Measurements from ENCODE around the gene MSANTD3. TPM values are rescaled to one million over a fixed set of nuclear protein-coding genes. Genes with fewer than 3 reads are reported as not detected.

Gene MSANTD3
- total and polyA plus RNA-seq, 2 of the 13 experiments (the other 11 are each of a cell fraction or from before 2014, with no cell fraction given) = 10.1 to 19.2 TPM

- TF ChIP-seq KDM1A (CRISPR knock-in tag; IDR thresholded peaks at IDR 0.05) (no peak), NR2C2 (CRISPR knock-in tag; IDR thresholded peaks at IDR 0.05; ENCODE audit: borderline replicate concordance) (no peak), CEBPB (IDR thresholded peaks at IDR 0.05; ENCODE audit: borderline replicate concordance, low read depth, low read length) (peak; percentile 47; the same call in 1 of the 2 replicates)
- no peaks in the 10 kb centered on the region for H3K4me1 ChIP-seq (ENCODE audit: insufficient read depth, low read length)
- H2AFZ ChIP-seq (ENCODE audit: low read length) = no peak overlapping the region
- H3K36me3 ChIP-seq (replicated peaks in 1 of 2; ENCODE audit: control insufficient read depth in 1 of 2, insufficient read depth in 2 of 2, low read length in 2 of 2) = no peaks in the 10 kb centered on the region
- ATAC-seq (no peak), DNase-seq (ENCODE audit: low spot score) (no peak), FAIRE-seq (no peak)
- ChIA-PET CTCF (ENCODE audit: low intra/inter-chr PET ratio, low total read pairs) (no interaction called here), POLR2A (no interaction called here)
- H4K20me1 ChIP-seq (ENCODE audit: insufficient read depth, low read length) = no peaks in the 10 kb centered on the region
- BruUV-seq (replicated peaks) = no TSS peak
- H3K4me2 ChIP-seq (ENCODE audit: low read depth, low read length) = no peak overlapping the region
- in situ Hi-C loops (cut with HindIII; ENCODE audit: extremely low pct_ligation_motif_present, low pct_unique_long_range_greater_than_20kb) (no loop called here), intact Hi-C loops (cut with micrococcal nuclease; ENCODE audit: unreplicated experiment) (no loop called here)
- H3K27me3 ChIP-seq (ENCODE audit: control insufficient read depth in 1 of 2, insufficient read depth in 2 of 2, low read length in 2 of 2) = no peaks in the 10 kb centered on the region; a peak in 1 of 5 replicates
- no peak overlapping the region for H3K9ac ChIP-seq (ENCODE audit: insufficient read depth, low read depth, low read length)
- H3K27ac ChIP-seq (ENCODE audit: extremely low read length, insufficient read depth, low read length) = no peak overlapping the region
- H3K4me3 ChIP-seq (replicated peaks in 1 of 3; ENCODE audit: insufficient read depth in 1 of 3, low read depth in 2 of 3, low read length in 3 of 3) = no peak overlapping the region
- no peaks in the 10 kb centered on the region for H3K9me3 ChIP-seq (ENCODE audit: low read length)
- H3K79me2 ChIP-seq (ENCODE audit: insufficient read depth, low read length) = no peaks in the 10 kb centered on the region
Observed at GRCh38 chr9:100394032-100394695, 32.8 kb upstream of the MSANTD3 start.

DNA sequence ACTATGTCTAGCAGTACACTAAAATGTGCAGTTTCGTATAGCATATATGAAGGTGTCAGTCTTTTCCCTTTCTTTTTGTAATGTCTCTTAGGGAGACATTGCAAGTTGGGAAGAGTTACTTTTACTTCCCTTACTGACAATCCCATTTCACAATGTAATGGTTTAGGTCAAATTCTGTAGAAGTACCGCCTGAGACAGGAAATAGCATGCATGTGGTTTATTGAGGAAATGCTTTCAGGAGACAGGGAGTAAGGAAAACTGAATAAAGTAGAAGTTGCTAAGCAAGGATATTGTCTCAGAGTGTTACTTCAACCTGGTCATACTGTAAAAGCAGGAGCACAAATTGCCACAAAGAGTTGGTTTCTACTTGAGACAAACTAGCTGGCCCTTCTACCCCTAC is 32.1 kb upstream of the MSANTD3 start:
- FAIRE-seq = no peak

More for the DNA sequence above, 32.1 kb upstream of the MSANTD3 start:
- POLR2A ChIA-PET = no interaction called here
- no TSS peak for BruUV-seq (replicated peaks)
- H3K27me3 ChIP-seq (ENCODE audit: control insufficient read depth in 1 of 2, insufficient read depth in 2 of 2, low read length in 2 of 2) = no peaks in the 10 kb centered on the region; a peak in 1 of 5 replicates
- DNase-seq (ENCODE audit: low spot score) (no peak), ATAC-seq (no peak)
- in situ Hi-C loops (cut with HindIII; ENCODE audit: extremely low pct_ligation_motif_present, low pct_unique_long_range_greater_than_20kb) = no loop called here
- H4K20me1 ChIP-seq (ENCODE audit: insufficient read depth, low read length) = no peaks in the 10 kb centered on the region
- no peaks in the 10 kb centered on the region for H3K4me1 ChIP-seq (ENCODE audit: insufficient read depth, low read length)
- H3K27ac ChIP-seq (ENCODE audit: extremely low read length, insufficient read depth, low read length) = no peak overlapping the region
- no peaks in the 10 kb centered on the region for H3K36me3 ChIP-seq (replicated peaks in 1 of 2; ENCODE audit: control insufficient read depth in 1 of 2, insufficient read depth in 2 of 2, low read length in 2 of 2)
- intact Hi-C loops (cut with micrococcal nuclease; ENCODE audit: unreplicated experiment) = no loop called here
- H3K9me3 ChIP-seq (ENCODE audit: low read length) = no peaks in the 10 kb centered on the region
- no peak overlapping the region for H3K9ac ChIP-seq (ENCODE audit: insufficient read depth, low read depth, low read length)
- 94% methylated on average over 2 of the region's 2 CpGs for WGBS (ENCODE audit: low lambda C conversion rate)
- H3K79me2 ChIP-seq (ENCODE audit: insufficient read depth, low read length) = no peaks in the 10 kb centered on the region
- H2AFZ ChIP-seq (ENCODE audit: low read length) = no peak overlapping the region
- CTCF ChIA-PET (ENCODE audit: low intra/inter-chr PET ratio, low total read pairs) = no interaction called here
- H3K4me3 ChIP-seq (replicated peaks in 1 of 3; ENCODE audit: insufficient read depth in 1 of 3, low read depth in 2 of 3, low read length in 3 of 3) = no peak overlapping the region
- TF ChIP-seq, protein P1, sequence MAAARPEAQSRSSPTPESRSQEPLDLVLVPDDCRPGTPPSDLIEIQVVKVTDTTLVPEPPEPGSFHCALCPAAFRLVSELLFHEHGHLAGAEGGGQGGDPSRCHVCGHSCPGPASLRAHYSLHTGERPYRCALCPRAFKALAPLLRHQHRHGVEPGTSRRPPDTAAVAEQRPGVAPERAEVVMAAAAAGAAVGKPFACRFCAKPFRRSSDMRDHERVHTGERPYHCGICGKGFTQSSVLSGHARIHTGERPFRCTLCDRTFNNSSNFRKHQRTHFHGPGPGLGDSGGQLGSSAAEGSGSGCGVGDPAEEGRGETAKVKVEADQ (CRISPR knock-in tag; IDR thresholded peaks at IDR 0.05; ENCODE audit: borderline replicate concordance) = no peak
- no peak for TF ChIP-seq CCDC6 (CRISPR knock-in tag; IDR thresholded peaks at IDR 0.05)
- TF ChIP-seq RARA (CRISPR knock-in tag; IDR thresholded peaks at IDR 0.05) = no peak
- TF ChIP-seq U2AF1 (optimal IDR thresholded peaks at IDR 0.05; ENCODE audit: low read depth, low read length) = no peak
- TF ChIP-seq PCBP1 (IDR thresholded peaks at IDR 0.05; ENCODE audit: borderline replicate concordance, low read depth, low read length) = no peak
- H3K4me2 ChIP-seq (ENCODE audit: low read depth, low read length) = no peak overlapping the region
